Midbrain (tissue), 1 donor: ENCODE data around the gene ODAD2.
A peak's percentile ranks its signal among the peaks of the same experiment; 100 is the strongest.
"Not testable (repeated sequence)": the region's sequence is repeated elsewhere in the genome, so short reads cannot be mapped to it uniquely, and the experiment has no call there.

Experiments used
- DNase-seq: peaks from one replicate; lab custom pipeline; 2025; lab: John Stamatoyannopoulos, UW

ODAD2 gene, protein sequence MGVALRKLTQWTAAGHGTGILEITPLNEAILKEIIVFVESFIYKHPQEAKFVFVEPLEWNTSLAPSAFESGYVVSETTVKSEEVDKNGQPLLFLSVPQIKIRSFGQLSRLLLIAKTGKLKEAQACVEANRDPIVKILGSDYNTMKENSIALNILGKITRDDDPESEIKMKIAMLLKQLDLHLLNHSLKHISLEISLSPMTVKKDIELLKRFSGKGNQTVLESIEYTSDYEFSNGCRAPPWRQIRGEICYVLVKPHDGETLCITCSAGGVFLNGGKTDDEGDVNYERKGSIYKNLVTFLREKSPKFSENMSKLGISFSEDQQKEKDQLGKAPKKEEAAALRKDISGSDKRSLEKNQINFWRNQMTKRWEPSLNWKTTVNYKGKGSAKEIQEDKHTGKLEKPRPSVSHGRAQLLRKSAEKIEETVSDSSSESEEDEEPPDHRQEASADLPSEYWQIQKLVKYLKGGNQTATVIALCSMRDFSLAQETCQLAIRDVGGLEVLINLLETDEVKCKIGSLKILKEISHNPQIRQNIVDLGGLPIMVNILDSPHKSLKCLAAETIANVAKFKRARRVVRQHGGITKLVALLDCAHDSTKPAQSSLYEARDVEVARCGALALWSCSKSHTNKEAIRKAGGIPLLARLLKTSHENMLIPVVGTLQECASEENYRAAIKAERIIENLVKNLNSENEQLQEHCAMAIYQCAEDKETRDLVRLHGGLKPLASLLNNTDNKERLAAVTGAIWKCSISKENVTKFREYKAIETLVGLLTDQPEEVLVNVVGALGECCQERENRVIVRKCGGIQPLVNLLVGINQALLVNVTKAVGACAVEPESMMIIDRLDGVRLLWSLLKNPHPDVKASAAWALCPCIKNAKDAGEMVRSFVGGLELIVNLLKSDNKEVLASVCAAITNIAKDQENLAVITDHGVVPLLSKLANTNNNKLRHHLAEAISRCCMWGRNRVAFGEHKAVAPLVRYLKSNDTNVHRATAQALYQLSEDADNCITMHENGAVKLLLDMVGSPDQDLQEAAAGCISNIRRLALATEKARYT

DNA sequence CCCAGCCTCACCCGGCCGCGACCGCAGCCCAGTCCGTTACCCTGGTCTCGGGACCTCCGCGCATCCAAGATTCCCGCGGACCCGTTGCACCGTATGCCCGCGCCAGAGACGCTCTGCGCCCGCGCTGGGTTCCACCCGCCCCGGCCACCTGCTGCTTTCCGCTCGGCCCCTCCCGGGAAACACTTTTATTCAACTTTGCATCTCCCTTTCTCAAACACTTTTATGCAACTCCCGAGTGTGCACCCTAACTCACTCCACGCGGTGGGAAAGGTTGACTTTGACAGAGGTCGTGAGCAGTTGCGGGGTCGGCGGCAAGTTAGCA, at the start of gene ODAD2:
Gene ODAD2, minus strand, starts transcription at position 126 of the 322 bp plus-strand sequence. CDS start 3,937 bp downstream, outside the sequence.
- no peak for DNase-seq

- DNase-seq = no peak
Observed at GRCh38 chr10:28047061-28047460, 48.2 kb upstream of the ODAD2 start.

GRCh38 chr10:28046579-28046978, 47.7 kb upstream of the ODAD2 start:
- DNase-seq = no peak

GRCh38 chr10:28043941-28044340, 45.1 kb upstream of the ODAD2 start:
- no peak for DNase-seq

DNA sequence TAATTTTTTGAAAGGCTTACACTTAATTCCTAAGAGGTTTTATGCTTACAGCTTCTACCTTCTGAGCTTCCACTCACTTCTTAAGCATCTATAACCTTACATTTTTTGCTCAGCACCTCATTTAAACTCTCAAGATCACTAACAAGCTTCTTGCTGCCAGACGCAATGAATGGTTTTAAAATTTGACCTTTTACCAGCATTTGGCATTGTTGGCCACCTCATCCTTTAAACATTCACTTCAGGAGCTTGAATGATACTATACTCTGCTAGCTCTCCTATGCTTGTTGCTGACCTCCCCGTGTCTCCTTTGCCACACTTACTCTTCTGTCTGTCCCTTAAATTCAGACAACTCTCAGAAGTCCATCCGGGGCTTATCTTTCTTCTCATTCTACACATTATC, 37.7 kb upstream of the ODAD2 start:
- no peak for DNase-seq

GRCh38 chr10:28020993-28021982, 22.4 kb upstream of the ODAD2 start:
- no peak for DNase-seq

- no peak for DNase-seq
Observed at GRCh38 chr10:28020080-28020860, 21.4 kb upstream of the ODAD2 start.

GRCh38 chr10:28014651-28015050, 15.8 kb upstream of the ODAD2 start:
- DNase-seq = no peak

- DNase-seq = no peak
Observed at GRCh38 chr10:28012990-28013515, 14.2 kb upstream of the ODAD2 start.

GRCh38 chr10:28010821-28011220, 11.9 kb upstream of the ODAD2 start:
- no peak for DNase-seq

DNA sequence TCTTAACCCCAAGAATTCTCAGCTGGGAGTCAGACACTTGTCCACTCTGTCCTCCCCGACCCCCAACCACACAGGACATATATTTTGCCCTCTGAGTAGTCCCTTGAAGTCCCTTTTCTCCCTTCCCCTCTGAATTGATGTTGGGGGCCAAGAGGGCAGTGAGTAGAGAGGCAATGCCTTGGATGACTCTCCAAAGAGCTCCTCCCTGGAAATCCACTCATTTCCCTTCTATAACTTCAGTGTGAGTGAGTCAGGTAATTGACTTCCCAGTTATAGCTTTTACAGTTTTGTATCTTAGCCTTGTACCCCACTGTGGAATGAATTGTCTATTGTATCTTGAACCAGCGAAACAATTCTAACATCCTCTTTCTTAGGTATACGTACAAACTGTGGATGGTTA, 9.2 kb upstream of the ODAD2 start:
- no peak for DNase-seq

DNA sequence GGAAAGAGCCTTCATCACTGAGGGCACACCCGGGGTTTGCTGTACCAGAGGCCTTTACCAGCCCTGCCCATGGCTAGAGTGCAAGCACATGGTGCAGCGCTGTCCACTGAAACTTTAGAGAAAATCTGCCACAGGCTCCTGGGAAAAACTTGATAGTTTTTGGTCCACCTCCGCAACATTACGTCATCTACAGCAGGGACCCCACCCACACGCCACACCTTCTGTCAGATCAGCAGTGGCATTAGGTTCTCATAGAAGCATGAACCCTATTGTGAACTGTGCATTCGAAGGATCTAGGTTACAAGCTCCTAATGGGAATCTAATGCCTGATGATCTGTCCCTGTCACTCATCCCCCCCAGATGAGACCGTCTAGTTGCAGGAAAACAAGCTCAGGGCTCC, 2.5 kb upstream of the ODAD2 start:
- DNase-seq = no peak

GRCh38 chr10:27998178-27998953, 513 bp downstream of the ODAD2 start:
- peak; percentile 26 for DNase-seq

DNA sequence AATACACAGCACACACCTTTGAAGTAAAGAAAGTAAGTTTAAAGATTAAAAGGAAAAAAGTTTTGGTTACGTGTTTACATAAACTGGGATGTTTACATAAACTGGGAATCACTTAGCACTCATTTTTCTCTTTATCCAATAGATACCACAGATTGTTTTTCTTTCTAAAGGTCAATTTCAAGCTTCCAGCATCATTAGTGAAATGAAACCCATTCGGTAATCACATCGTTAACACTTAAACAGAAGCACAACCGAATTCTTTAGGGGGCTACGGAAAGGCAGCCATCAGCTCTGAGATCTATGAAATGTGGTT, 1.1 kb downstream of the ODAD2 start:
- DNase-seq = peak; percentile 1

DNA sequence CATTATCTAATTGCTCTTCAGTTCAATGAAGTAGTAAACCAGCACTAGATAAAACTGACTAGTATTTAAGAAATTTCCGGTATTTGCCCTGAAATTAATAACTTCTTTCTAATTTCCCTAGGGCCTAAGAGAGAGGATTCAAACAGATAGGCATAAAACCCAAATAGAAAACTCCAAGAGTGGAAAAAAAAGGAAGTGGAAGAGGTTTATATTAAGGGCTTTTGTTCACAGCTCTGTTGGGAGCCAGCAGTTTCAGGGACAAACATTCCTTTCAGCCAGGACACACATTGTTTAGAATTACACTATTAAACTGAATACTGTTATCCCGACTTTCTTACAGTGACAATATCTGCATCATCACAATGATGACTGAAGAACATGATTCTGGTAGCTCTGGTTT, 3.6 kb downstream of the ODAD2 start:
- no peak for DNase-seq

DNA sequence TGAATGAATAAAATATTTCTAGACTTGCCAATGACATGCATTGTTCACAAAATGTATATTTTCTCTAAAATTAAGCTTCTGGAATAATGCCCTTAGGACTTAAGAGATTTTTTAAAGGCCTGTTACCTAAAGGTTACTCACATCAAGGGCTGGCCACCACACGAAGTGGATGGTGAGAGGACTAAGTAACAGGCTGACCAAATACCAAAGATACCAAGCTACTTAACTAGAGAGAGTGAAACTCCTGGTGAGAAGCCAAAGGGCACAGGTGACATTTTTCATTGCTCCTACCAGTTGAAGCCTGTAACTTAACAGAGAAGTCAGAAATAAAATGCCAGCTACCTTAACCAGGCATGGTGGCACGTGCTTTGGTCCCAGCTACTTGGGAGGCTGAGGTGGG, 9.5 kb downstream of the ODAD2 start:
- not testable (repeated sequence) for DNase-seq

DNA sequence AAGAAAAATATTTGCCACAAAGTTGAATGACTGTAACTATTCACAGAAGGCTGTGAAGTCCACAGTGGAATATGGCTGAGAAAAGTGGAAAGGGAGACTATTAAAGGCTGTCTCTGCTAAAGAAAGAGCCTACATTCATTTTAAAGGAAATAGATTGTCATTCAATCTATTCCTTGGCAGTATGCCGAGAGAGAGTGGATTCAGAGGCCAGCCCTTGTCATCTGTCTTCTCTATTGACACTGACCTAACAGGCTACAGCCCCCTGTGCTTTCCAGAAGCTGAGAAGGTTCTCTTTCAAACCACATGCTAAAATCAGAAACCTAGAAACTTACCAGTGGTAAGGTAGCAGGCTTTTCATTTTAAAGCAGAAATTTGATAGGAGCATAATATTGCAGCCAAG, 12.1 kb downstream of the ODAD2 start:
- DNase-seq = no peak

DNA sequence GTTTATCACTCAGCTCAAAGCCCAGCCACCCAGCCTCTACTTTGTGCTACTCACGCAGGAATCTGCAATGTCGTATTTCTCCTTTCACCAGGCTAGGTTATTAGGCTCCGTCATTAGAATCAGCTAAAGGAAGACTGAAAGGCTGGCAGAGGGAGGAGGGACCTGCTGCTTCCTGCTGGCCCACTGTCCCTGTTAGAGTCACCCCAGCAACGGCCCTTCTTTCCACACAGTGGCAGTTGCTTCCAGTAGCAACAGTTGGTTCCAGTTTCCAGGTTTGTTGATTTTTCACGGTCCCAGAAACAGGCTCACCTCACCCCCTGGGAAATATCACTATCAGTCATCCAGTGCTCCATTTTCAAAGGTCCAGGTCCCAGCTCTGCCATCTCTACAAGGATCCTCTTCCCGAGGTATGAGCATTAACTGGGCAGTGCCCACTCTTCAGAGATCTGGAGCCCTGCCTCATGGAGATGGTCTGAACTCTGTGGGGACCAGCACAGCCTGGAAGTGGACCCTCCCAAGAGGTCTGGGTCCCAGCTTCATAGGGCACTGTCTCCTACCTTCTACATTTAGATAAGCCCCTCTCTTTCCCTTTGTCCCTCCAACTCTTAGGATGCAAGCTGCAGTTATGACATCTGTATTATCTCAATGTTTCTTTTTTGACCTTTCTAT, 15.9 kb downstream of the ODAD2 start:
- DNase-seq = no peak

DNA sequence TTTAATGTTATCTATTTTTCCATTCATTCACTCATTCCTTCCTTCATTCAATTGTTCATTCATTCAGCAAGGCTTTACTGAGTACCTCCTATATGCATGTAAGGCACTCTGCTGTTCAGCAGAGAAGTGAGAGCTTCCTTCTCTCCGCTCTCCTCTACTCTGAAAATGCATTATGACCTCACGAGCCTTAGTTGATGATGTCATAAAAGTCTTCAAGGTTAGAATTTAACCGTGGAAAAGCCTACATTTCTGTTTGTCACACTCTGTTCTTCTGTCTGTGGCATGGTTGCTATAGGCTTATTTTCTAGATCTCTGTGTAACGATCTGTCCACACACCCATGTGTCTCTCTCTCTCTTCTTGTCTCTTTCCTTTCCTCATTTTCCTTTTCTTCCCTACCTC, 17.1 kb downstream of the ODAD2 start:
- no peak for DNase-seq
